Fibroblast of mammary gland (primary cell): ENCODE measurements around the gene HEATR5A.
"Not testable (repeated sequence)": the region's sequence is repeated elsewhere in the genome, so short reads cannot be mapped to it uniquely, and the experiment has no call there.

Experiments
- DNase-seq: peaks from one replicate; pipeline ENCODE4 v3.0.0-alpha.2; 2010; ENCODE audit warnings: low read depth
- H3K4me3 ChIP-seq: 2 replicates; pipeline ENCODE4 v1.5.1; 2011; ENCODE audit warnings: low read depth, mild to moderate bottlenecking, low read length, moderate library complexity; ENCODE audit not compliant: control insufficient read depth
- TF ChIP-seq, protein P1 (sequence below): conservative IDR thresholded peaks from 2 replicates; pipeline ENCODE4 v1.5.1; 2011; ENCODE audit warnings: low read depth, low read length, inconsistent platforms; ENCODE audit not compliant: control insufficient read depth, insufficient read depth

The HEATR5A gene

DNA sequence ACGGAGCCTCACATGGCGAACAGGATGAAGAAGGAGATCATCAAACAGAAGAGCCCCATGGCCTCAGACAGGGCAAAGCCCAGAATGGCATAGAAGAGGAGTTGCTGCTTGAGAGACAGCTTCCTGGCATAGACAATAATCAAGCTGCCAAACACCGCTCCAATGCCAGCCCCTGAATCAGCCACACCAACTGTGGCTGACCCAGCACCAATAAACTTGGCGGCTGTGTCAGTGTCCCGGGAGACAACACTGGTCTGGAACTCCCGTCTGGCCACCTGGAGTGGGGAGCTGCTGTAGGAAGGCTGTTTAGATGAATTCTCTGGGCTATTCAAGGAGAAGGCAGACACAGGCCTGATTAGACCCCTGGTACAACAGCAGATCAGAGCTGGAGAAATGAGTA lies 100.1 kb downstream of the HEATR5A start:
- TF ChIP-seq, protein P1, sequence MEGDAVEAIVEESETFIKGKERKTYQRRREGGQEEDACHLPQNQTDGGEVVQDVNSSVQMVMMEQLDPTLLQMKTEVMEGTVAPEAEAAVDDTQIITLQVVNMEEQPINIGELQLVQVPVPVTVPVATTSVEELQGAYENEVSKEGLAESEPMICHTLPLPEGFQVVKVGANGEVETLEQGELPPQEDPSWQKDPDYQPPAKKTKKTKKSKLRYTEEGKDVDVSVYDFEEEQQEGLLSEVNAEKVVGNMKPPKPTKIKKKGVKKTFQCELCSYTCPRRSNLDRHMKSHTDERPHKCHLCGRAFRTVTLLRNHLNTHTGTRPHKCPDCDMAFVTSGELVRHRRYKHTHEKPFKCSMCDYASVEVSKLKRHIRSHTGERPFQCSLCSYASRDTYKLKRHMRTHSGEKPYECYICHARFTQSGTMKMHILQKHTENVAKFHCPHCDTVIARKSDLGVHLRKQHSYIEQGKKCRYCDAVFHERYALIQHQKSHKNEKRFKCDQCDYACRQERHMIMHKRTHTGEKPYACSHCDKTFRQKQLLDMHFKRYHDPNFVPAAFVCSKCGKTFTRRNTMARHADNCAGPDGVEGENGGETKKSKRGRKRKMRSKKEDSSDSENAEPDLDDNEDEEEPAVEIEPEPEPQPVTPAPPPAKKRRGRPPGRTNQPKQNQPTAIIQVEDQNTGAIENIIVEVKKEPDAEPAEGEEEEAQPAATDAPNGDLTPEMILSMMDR, result no peak
- DNase-seq, result no peak
- H3K4me3 ChIP-seq, result no peak overlapping the region

DNA sequence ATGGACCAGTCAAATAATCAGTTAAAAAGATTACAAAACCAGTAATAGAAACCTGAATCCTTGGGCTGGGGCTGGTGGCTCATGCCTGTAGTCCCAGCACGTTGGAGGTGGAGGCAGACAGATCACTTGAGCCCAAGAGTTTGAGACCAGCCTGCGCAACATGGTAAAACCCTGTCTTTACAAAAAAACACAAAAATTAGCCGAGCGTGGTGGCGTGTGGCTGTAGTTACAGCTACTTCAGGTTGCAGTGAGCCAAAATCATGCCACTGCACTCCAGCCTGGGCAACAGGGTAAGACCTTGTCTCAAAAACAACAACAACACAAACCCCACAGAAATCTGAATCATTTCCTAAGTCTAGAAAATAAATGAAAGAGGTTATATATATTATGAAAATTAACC lies 100.6 kb downstream of the HEATR5A start:
- TF ChIP-seq, protein P1, result no peak

DNA sequence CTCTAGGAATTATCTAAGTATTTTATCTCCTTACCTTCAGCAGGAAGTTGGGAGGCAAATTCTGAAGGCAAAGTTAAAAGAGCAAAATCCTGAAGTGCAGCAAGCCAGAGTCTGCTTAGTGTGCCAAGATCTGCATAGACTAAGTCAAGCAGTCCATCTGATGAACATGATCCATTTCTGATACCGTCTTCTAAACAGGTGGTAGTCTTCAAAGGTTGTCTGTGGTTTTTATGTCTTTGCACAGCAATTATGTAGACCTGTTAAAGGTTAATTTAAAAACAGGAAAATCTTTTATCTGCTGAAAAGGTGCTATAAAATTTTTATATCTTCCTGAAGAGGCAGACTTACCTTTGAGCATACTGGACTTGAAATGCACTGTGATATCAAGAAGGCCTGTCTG lies 107.4 kb downstream of the HEATR5A start:
- TF ChIP-seq, protein P1, result no peak
- no peak for DNase-seq
- no peak overlapping the region for H3K4me3 ChIP-seq

More for the DNA sequence above, 100.6 kb downstream of the HEATR5A start:
- DNase-seq, result no peak
- no peak overlapping the region for H3K4me3 ChIP-seq

- DNase-seq, H3K4me3 ChIP-seq: not testable (repeated sequence)
Measured at GRCh38 chr14:31312370-31312769, 108.0 kb downstream of the HEATR5A start.

DNA sequence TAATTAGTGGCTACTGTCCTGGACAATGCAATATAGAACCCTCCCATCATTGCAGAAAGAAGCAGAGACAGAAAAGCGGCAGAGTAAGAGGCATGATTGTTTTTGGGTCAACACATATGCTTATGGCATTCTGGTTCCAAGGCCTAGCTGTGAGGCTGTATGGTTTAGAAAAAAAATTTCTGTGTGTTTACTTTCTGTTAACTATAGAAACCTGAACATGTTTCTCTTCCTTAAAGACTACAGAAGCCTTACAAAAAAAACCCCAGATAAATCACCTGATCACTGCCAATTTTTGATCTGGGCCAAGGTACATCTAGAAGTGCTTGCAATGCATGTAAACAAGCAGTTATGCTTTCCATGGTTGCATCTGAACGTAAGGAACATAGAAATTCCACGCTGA lies 112.7 kb downstream of the HEATR5A start:
- TF ChIP-seq, protein P1, result no peak
- no peak overlapping the region for H3K4me3 ChIP-seq
- no peak for DNase-seq

GRCh38 chr14:31307198-31307597 lies 113.2 kb downstream of the HEATR5A start:
- H3K4me3 ChIP-seq, result no peak overlapping the region
- DNase-seq, result no peak
- TF ChIP-seq, protein P1, result no peak

DNA sequence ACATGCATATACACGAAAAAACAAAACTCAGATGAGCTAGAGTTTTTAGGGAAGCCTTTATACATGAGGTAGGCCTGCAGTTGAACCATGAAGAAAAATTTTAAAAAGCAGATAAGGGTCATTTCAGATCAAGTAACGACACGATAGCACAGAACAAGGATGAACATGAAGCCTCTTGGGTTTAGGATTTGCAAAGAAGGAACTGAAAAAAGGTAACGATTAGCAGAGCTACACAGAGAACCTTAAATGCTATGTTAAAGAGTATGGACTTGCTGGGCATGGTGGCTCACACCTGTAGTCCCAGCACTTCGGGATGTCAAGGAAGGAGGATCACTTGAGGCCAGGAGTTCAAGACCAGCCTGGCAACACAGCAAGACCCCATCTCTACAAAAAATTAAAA lies 116.7 kb downstream of the HEATR5A start:
- TF ChIP-seq, protein P1, result no peak
- no peak overlapping the region for H3K4me3 ChIP-seq
- DNase-seq, result no peak

- TF ChIP-seq, protein P1, result no peak
- no peak overlapping the region for H3K4me3 ChIP-seq
- no peak for DNase-seq
Measured at GRCh38 chr14:31300883-31301282, 119.5 kb downstream of the HEATR5A start.
